ENCODE measurements around the gene WDR82.

The WDR82 gene

GRCh38 chr3:52290596-52291507, 12.4 kb upstream of the WDR82 start:
- TF ChIP-seq CTCF (IDR thresholded peaks at IDR 0.05) = no peak
- Histone ChIP-seq H3K9ac (no peak overlapping the region), H3K4me2 (ENCODE audit: low read length) (no peak overlapping the region), H3K9me3 (ENCODE audit: control insufficient read depth, low read length) (no peaks in the 10 kb centered on the region), H2AFZ (no peak overlapping the region), H3K27ac (no peak overlapping the region), H3K36me3 (ENCODE audit: control insufficient read depth, insufficient read depth, low read length) (no peaks in the 10 kb centered on the region), H3K27me3 (ENCODE audit: control insufficient read depth, insufficient read depth, low read length) (no peaks in the 10 kb centered on the region), H3K4me1 (peaks cover 4% of the 10 kb centered on the region), H3K79me2 (no peaks in the 10 kb centered on the region), H3K4me3 (ENCODE audit: low read depth, low read length) (no peak overlapping the region)

- Histone ChIP-seq H3K36me3 (ENCODE audit: control insufficient read depth, insufficient read depth, low read length) (no peaks in the 10 kb centered on the region), H3K4me1 (peaks cover 4% of the 10 kb centered on the region), H3K79me2 (no peaks in the 10 kb centered on the region), H3K9ac (no peak overlapping the region), H2AFZ (no peak overlapping the region), H3K27ac (no peak overlapping the region), H3K4me2 (ENCODE audit: low read length) (no peak overlapping the region), H3K9me3 (ENCODE audit: control insufficient read depth, low read length) (no peaks in the 10 kb centered on the region), H3K4me3 (ENCODE audit: low read depth, low read length) (no peak overlapping the region), H3K27me3 (ENCODE audit: control insufficient read depth, insufficient read depth, low read length) (no peaks in the 10 kb centered on the region)
- no peak for TF ChIP-seq CTCF (IDR thresholded peaks at IDR 0.05)
These were observed 11.5 kb upstream of the WDR82 start for GRCh38 chr3:52289747-52290595.

GRCh38 chr3:52289338-52289746, 10.9 kb upstream of the WDR82 start:
- H3K4me3 ChIP-seq (ENCODE audit: low read depth, low read length) = no peak overlapping the region
- H3K9me3 ChIP-seq (ENCODE audit: control insufficient read depth, low read length) = no peaks in the 10 kb centered on the region
- no peaks in the 10 kb centered on the region for H3K36me3 ChIP-seq (ENCODE audit: control insufficient read depth, insufficient read depth, low read length)
- no peaks in the 10 kb centered on the region for H3K27me3 ChIP-seq (ENCODE audit: control insufficient read depth, insufficient read depth, low read length)
- H2AFZ ChIP-seq = no peak overlapping the region
- H3K79me2 ChIP-seq = no peaks in the 10 kb centered on the region
- no peak for TF ChIP-seq CTCF (IDR thresholded peaks at IDR 0.05)
- H3K4me1 ChIP-seq = peaks cover 4% of the 10 kb centered on the region
- H3K4me2 ChIP-seq (ENCODE audit: low read length) = no peak overlapping the region
- no peak overlapping the region for H3K27ac ChIP-seq
- H3K9ac ChIP-seq = no peak overlapping the region

GRCh38 chr3:52288674-52289073, 10.2 kb upstream of the WDR82 start:
- no peaks in the 10 kb centered on the region for H3K27me3 ChIP-seq (ENCODE audit: control insufficient read depth, insufficient read depth, low read length)
- peak overlapping the region; percentile 83 for H3K4me2 ChIP-seq (ENCODE audit: low read length)
- no peak overlapping the region for H3K27ac ChIP-seq
- TF ChIP-seq CTCF (IDR thresholded peaks at IDR 0.05) = no peak
- peak overlapping the region; percentile 99 for H3K4me3 ChIP-seq (ENCODE audit: low read depth, low read length)
- peak overlapping the region; percentile 100 for H2AFZ ChIP-seq
- H3K36me3 ChIP-seq (ENCODE audit: control insufficient read depth, insufficient read depth, low read length) = no peaks in the 10 kb centered on the region
- peaks cover 4% of the 10 kb centered on the region for H3K4me1 ChIP-seq
- H3K9ac ChIP-seq = no peak overlapping the region
- no peaks in the 10 kb centered on the region for H3K9me3 ChIP-seq (ENCODE audit: control insufficient read depth, low read length)
- no peaks in the 10 kb centered on the region for H3K79me2 ChIP-seq

Data from parathyroid adenoma (tissue), 2 donors.